Stimulated activated CD8-positive, alpha-beta memory T cell treated with anti-CD3 and anti-CD28 coated beads, Interleukin-4, amount 100 ng/mL, for 4 hours (primary cell): ENCODE measurements around the gene PKM.
"Not testable (repeated sequence)": the region's sequence is repeated elsewhere in the genome, so short reads cannot be mapped to it uniquely, and the experiment has no call there.

Experiments
- DNase-seq, 2 donors: peaks; one replicate each; pipeline ENCODE4 v3.0.0-alpha.2; 2020; ENCODE audit warnings: low read depth in 2 of 2, low spot score in 1 of 2

PKM gene

DNA sequence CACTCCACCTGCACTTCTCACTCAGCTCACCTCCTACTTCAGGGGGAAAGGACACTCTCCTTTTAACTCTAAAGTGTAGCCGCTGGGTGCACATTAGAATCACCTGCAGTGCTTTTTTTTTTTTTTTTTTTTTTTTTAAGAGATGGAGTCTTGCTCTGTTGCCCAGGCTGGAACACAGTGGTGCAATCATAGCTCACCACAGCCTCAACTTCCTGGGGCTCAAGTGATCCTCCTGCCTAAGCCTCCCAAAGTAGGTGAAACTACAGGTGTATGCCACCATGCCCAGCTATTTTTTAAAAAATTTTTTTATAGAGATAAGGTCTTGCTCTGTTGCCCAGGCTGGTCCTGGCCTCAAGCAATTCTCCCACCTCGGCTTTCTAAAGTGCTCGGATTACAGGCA is 54.2 kb downstream of the PKM start:
- no peak for DNase-seq

DNA sequence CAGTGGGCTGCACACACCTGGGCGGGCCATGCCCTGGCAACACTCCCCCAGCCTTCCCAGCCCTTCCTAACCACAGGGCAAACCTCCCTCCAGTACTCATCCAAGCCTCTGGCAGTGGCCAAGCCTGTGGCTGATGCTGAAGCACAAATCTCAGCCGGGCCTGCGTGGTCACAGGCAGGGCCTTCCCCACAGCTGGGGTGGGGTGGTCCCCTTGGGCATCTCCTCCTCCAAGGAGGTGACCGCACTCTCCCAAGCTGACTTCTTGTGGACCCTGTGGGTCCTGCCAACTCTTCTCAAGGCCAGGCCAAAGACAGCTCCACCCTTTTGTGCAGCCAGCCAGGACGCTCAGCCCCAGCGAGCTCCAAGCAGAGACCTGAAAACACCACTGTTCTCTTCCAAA is 54.8 kb downstream of the PKM start:
- DNase-seq, result no peak

DNA sequence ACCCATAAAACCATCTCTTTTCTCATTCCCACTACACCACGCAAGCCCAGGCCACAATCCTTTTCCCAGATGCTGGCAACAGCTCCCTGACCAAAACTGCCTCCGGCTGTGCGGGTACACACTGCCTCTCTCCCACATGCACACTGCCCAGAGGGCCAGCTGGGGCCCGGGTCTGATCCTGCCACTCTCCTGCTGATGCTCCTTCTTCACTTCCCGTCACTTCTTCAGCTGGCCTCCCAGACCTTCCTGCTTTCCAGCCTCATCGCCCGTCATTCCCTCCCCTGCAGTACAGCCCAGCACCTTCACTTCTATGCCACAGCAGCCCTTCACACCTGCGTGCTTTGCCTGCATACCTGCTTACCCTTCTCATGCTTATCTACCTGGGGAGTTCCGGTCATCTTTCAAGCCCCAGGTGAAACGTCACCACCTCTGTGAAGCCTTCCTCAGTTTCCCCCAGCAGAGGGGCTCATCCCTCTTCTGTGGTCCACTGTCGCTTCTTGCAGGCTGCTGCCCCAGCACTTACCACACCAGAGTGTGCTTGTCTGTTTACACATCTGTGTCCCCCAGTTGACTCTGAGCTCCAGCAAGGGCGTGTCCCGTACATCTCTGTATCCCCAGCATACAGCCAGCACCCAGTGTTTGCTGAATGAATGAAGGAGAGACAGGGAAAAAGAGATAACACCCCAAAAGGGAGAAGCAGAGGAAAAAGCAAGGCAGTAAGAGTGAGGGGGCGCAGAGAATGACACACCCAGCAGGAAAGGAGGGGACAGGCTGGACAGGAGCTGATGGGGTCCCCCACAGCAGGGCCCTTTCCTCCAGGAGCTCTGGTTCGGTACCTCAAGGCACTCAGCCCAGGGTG is 55.6 kb downstream of the PKM start:
- DNase-seq, result no peak

DNA sequence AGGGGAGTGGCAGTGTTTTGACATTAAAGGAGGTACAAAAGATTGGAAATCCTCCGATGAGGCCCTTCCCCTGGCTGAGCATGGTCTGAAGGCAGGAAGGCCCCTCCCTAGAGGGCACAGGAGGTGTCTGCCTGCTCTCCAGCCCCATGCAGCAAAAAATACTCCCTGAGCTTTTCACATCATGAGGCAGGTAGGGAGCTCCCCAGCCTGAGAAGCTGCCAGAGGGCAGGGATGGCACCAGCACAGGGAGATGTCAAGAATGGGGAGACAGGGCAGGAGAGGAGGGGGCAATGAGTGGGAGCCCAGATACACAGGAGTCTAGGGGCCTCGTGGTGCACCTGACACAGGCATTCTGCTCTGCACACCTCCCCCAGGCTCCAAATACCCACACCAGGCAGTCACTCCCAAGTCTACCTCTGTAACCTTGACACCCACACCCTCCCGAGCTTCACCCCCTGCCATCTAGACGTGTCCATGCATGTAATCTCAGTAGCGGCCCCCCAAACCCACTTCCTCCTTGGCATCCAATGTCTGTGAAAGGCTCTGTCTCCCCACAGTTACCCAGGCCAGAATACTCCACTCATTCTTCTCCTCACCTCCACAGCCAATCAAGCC is 56.3 kb downstream of the PKM start:
- DNase-seq, result no peak

DNA sequence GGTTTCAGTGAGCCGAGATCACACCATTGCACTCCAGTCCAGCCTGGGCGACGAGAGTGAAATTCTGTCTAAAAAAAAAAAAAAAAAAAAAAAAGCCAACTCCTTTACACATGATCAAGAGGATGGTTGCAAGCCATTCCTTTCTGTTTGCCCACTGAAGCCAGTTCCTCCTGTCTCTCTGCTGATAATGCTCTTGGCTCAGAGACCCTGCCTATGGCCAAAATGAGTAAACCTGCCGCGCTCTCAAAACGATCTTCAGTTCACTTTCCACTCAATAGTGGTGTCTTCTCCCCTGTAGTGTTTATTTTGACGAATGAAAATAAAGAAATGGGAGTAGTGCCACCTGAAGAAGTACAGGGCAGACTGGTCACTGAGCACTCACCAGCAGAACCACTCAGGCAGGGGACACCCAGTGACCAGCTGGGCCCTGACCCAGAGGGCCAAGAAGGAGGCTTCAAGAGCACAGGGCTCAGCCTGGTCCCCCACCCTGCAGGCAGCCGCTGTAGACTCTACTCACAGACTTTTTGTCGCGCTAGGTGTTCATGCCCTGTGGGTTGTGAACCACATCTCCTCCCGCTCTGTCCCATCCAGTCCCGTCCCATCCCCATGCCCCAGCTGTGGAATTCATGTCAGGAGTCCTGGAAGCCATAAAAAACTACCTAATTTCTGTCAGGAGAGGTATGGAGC is 57.0 kb downstream of the PKM start:
- no peak for DNase-seq

DNA sequence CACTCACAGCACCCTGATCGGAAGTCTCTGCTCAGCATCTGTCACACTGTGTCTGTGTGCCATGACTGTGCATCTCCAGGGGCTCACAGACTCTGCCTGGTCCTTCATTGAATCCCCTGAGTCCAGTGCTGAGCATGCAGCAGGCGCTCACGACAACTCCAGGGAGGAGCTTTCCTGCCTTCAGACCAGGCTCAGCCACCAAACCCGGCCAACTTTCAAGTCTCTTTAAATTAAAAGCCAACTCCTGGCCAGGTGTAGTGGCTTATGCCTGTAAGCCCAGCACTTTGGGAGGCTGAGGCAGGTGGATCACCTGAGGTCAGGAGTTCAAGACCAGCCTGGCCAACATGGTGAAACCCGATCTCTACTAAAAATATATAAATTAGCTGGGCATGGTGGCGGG is 57.6 kb downstream of the PKM start:
- no peak for DNase-seq

DNA sequence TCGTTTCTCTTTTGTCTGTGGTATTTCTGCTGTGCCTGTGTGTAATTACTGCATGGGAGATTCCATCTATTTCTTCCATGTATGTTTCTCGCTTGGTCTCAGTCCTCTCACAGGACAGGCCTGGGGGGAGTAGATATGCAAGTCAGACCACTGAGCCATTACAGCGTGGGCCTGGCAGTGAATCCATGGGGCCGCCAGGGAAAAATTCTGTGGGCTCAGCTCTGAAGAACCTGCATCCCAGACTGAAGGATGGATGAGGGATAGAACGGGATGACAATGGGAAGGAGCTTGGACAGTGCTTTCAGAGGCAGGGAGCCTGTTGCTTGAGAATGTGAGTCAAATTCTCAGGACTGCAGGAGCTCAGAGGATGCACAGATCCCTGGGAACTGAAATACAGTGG is 58.2 kb downstream of the PKM start:
- DNase-seq, result no peak

DNA sequence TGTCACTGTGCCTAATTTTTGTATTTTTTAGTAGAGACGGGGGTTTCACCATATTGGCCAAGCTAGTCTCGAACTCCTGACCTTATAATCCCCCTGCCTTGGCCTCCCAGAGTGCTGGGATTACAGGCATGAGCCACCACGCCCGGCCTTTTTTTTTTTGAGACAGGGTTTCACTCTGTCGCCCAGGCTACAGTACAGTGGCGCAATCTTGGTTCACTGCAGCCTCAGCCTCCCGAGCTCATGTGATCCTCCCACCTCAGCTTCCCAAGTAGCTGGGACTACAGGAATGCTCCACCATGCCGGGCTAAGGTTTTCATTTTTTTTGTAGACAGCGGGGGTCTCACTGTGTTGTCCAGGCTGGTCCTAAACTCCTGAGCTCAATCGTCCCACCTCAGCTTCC is 59.0 kb downstream of the PKM start:
- DNase-seq, result not testable (repeated sequence)

DNA sequence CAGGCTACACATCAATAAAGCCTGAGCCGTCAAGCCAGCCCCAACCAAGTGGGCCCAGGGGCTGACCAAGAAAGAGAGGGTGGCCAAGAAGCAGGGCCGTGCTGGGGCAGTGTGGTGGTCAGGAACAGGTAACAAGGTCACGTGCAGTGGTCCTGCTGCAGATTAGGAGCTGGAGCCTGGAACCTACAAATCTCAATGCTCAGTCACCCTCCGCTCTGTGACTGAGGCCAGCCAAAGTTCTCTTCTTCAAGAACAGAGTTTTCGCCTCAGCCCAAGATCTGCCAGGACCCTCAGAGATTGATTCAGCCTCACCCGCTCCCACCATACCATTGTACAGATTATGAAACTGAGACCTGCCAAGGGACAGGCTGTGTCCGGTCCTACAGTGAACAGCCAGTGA is 60.3 kb downstream of the PKM start:
- DNase-seq, result no peak

DNA sequence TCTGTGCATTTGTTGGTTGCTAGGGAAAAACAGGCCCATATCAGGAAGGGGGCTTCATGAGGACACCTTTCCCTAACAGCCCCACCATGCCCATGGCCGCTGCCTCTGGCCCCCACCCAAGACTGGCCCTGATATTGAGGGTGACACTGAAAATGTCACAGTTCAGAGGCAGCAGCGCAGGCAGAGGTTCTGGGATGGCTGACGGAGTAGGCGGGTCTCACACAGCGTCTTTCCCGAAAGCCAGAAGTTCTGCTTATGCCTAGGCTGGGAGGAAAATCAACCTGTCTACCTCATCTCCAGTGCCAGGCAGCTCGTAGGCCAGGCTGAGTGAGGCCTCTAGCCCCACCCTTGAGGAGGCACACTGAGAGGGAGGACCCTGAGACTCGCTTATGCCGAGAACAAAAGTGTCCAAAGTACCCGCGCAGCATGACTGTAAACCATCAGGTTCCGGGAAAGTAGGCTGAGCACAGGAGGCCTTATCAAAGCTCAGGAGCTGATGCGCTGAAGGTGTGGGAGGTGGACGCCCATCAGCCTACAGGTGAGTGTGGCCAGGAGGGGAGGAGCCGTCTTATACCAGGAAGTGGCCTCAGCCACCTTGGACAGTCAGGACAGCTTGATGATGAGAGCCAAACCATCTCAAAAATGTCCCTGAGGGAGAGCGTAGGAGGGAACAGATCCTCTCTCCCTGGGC is 60.9 kb downstream of the PKM start:
- no peak for DNase-seq

DNA sequence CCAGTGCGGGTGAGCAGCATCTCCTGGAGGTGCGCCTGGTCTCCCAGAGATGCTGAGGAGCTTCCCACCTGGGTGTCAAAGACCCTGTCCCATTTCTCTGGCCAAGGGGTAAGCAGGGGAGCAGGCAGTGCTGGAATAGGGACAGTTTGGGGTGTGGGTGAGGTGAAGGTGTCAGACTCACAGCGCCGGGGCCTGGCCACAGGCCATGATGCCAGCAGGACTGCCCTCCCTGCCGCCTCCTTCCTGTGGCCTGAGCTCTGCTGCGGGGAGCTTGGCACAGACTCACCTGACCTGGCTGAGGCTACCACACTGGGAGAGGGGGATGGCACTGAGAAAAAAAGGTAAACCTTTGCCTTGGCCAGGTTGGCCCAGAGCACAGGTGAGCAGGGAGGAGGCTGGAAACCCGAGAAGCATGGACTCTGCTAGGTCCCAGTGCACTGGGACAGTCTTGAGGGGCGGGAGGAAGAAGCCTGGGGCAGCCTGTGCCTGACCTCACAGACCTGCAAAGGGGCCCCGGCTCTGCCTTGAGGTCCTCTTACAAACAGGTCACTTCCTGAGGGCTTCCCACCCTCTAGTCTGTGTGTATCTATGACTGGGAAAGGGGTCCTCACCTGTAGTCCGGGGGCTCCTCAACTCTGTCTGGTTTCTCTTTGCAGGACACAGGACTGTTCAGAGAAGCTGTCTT is 61.6 kb downstream of the PKM start:
- DNase-seq, result no peak

DNA sequence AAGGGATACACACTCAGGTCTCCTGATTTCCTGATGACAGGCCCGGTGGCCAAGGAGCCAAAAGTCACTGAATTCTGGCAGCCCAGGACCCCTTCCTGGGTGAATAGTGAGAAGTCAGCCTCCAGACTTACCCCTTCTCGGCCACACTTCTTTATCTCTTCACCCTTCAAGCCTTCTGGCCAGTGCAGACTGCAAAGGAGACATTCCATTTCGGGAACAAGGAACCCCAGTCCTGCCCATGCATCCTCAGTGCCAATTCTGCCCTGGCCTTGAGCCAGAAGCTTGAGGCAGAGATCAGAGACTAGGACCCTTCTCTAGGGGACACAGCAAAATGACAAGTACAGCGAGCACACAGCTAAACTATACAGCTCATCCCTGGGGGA is 62.2 kb downstream of the PKM start:
- DNase-seq, result no peak

DNA sequence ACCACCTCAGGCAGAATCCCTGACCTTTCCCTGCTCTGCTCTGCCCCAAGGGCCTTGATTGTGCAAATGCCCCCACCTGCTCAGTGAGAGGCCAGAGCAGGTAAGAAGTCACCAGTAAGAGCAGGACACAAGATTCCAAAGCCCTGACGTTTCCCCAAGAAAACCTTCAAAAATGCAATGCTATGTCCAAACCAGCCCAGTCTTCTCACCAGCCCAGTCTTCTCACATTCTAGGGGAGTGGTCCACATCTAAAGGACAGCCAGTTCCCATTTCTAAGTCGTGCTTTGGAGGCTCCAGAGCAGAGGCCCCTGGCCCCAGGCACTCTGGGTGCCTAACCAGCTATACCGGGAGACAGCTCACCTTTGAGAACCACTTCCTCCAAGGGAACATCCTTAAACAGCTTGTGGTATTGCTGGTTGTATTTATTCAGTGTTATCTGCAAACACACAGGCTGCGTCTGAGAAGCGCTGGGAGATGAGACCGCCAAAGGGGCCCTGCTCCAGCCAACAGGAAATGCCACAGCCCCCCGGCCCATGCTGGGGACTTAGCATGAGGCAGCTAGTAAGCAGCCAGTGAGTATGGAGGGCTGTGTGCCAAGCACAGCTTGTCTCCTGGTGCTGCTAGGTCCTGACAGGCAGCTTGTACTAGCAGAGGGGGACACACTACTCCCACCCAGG is 62.7 kb downstream of the PKM start:
- DNase-seq, result no peak

DNA sequence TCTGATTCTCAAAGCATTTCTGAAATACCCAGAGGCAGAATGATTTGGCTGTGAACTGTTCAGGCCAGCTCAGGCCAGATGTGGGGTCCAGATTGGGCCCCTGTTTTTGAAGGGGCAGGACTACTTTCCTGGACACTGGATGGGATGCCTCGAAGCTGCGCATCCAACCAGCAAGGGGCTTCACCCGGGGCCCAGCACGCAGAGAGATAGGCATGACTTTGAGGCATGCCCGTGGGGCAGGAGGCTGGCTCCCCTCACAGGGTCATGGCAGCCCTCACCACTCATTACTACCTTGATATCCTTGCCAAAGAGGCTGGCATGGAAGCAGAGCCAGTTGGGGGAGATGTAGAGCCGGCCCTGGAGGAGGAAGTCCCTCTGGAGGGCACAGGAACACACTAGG is 63.5 kb downstream of the PKM start:
- DNase-seq, result no peak

DNA sequence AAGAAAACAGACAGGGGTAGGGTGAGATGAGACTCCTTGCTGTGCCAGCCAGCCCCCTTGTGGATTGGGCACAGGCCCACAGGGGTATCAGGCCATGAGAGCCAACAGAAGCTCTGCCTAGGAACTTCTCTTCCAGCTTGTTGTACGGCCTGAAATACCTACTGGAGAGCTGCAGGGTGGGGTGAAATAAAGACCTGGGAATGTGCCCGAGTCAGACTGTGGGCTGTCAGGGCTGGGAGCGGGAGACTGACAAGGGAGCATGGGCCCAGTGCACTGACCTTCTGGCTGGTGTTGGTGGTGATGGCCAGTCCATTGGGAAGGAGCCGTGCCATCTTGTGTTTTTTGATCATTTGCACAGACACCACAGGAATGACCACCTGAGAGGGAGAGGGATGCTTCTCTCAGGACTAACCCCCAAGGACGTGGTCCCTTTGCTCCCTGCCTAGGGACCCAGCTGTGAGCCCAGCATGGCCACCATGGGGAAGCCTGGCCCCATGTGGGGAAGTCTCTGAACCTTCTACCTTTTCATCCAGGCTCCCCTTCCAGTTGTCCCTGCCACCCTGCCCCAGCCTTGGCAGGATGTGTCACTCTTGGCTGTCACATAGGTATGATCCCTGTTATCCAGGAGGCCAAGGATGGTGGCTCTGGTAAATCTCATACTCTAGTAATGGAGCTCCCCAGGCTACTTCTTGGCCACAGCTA is 64.1 kb downstream of the PKM start:
- no peak for DNase-seq

DNA sequence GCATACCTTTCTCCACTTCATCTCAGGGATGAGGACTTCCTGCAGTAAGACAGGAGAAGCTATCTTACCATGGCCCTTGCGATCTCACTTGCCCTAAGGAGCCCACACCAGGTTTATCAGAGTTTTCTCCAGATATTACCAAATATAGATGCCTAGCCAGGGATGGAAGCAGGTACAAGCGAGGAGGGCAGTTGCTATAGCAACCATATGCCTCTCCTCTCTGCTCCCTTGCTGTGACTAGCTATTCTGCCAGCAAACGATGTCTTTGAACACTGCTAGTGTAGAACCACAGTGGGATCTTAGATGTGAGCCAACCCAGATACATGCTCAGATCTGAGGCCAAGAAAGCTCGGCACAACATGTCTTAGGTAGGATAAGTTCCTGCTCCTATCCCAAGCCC is 67.3 kb downstream of the PKM start:
- no peak for DNase-seq

DNA sequence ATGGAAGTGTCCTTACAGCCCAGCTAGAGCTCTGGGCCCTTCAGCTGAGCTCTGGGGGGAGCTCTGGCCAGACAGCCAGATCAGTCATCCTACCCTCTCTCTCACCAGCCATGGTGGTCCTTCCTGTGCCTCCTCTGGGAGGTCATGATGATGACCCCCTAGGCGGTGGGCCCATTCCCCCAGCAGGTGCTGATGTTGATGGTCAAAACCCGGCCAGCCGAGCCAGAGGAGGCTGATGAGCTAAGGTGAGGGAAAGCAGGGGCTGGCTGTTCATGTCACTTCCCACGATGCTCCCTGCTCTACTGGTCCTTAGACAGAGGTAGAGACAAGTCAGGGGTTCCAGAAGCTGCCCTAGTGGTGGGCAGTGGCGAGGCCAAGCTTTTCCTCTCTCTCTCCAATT is 68.4 kb downstream of the PKM start:
- DNase-seq, result no peak

DNA sequence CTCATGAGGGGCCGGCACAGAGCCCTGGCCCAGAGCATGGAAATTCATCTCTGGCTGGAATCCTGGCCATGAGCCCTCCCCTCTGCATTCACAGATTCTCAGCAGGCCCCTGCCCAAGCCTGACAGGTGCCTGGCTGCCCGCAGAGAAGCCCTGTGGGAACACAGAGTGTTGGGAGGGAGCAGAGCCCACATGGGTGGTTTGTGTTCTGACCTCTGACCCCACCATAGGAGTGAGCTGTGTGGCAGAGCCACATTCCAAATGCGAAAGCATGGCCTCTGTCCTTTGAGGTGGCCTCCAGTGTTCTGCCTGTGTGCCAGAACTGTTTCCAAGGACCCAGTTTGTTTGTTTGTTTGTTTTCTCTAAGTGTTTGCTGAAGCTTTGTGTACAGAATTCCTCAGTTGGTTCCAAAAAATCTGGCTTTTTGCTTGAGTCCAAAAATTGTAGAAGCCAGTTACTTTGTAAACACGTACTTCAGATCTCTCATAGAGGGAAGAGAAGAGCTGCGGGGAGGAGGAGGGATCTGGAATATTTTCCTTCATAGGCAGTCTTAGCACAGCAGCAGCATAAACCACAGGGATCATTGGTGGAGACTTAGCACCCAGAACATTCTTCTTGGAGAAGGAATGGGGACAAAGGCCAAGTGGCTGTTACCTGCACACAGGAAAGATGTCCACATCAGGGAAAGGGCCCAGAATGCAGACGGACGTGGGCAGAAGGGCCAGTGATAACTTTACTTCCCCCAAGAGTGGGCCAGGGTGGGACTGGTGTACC is 69.4 kb downstream of the PKM start:
- no peak for DNase-seq

DNA sequence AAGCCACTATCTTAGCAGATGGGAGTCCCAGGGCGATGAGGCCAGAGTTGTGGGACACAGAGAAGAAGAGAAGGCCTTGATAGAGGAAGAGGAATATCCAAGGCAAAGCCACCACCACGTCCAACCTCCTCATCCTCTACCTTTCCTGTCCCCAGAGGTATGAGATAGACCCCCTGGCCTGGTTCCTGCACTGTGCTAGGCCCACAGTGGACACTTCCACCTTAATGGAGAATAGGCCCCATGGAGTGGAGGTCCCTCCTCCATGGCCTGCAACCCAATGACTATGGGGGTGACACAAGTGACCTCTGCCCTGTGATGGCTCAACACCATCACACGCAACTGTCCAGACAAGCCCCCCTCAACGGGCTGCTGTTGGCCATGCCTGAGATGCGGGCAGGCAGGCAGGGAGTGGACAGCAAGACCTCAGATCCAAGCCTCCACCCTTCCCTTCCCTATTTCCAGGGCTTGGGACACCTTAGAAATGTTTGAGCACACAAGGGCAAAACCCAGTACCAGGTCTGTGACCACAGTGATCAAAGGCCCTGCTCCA is 70.2 kb downstream of the PKM start:
- no peak for DNase-seq
